ENCODE measurements around the gene ING1.
"Not testable (repeated sequence)": the region's sequence is repeated elsewhere in the genome, so short reads cannot be mapped to it uniquely, and the experiment has no call there.

Gene ING1, protein sequence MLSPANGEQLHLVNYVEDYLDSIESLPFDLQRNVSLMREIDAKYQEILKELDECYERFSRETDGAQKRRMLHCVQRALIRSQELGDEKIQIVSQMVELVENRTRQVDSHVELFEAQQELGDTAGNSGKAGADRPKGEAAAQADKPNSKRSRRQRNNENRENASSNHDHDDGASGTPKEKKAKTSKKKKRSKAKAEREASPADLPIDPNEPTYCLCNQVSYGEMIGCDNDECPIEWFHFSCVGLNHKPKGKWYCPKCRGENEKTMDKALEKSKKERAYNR

GRCh38 chr13:110713642-110713952 lies at the start of gene ING1:
TSS of gene ING1 (plus strand) at chr13:110713700. CDS start at chr13:110714150, 450 bp downstream.
- no peak for DNase-seq

DNA sequence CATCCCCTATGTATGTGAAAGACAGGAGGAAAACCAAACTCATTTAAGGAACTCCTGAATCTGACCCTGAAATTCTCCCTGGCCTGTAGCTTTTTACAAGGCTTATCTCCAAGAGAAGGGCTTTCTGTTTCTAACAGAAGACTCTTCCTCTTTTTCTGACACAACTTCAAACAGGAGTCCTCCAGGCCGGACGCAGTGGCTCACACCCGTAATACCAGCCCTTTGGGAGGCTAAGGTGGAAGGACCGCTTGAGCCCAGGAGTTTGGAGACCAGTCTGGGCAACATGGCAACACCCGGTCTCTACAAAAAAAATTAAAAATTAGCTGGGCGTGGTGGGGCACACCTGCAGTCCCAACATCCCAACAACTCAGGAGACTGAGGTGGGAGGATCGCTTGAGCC lies 49.5 kb upstream of the ING1 start:
- DNase-seq, result no peak

DNA sequence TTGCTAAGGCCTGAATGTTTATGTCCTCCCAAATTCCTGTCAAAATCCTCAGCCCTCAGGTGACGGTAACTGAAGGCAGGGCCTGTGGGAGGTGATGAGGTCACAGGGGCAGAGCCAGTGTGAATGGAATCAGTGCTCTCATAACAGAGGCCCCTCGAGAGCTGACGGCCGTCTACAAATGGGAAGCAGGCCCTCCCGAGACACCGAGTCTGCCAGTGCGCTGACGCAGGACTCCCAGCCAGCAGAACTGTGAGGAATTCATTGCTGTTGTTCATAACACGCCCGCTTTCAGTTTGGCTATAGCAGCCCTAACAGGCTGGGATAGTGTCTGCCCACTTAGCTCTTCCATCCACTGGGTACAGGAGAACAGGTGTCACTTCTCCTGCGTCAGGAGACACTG lies 48.8 kb upstream of the ING1 start:
- no peak for DNase-seq

DNA sequence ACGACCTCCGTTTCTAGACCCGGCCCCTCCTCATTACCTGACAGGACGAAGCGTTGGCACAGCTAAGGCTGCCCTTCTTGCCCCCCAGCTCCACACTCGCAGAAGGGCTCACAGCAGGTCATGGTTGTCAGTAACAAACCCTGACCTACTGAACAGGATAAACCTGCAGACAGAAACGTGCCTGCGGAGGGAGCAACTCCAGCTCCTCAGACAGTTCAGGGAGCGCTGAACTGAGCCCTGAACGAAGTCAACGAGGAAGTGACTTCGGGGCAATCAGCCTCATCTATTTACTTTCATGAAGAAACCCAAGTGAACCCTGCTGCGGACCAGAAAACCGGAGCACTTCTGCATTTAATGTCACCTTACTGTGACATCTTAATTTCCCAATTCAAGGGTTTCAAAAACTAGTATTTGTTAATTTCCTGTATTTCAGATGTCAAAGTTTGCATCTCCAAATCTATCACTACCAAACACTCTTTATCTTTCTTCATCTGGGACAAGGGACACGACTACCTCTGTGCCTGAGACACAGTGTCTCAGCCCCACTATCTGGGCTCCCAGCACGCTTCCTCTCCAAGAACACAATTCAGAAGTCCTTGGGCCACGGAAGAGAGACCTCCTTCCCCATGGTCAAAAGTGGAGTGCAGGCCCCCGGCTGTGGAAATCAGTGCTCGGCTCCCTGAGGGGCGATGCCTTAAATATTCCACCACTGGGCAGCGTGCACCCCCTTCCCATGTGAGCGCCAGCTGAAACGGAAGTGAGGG lies 47.8 kb upstream of the ING1 start:
- no peak for DNase-seq

DNA sequence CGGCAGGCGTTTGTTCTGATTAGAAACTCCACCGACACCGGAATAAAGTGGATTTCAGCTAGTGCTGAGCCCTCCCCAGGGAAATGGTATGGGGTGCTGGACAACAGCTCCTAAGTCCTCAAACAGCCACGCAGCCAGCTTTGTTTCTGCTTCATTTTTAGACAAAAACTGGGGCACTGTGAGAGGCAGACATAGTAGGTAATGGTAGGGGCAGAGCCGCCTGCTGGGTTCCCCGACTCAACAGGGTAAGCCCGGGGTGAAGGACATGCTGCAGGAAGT lies 47.3 kb upstream of the ING1 start:
- DNase-seq, result no peak

DNA sequence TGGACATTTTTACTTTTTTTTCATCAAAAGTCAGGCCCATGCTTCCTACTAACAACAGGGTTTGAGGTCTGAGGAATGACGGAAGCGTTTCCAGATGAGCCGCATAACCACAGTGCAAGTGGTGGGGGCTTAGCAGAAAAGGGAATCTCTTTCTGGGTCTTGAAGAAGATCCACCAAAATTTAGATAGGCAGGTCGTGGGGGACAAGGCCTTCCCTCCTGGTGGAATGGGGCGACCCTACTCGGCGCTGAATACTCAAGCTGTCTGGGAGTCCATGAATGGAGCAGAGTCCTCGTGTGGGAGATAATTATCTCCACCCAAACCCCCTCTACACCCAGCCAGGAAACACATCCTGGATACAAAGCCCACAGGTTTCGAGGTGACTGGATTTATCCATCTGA lies 44.5 kb upstream of the ING1 start:
- DNase-seq, result no peak

DNA sequence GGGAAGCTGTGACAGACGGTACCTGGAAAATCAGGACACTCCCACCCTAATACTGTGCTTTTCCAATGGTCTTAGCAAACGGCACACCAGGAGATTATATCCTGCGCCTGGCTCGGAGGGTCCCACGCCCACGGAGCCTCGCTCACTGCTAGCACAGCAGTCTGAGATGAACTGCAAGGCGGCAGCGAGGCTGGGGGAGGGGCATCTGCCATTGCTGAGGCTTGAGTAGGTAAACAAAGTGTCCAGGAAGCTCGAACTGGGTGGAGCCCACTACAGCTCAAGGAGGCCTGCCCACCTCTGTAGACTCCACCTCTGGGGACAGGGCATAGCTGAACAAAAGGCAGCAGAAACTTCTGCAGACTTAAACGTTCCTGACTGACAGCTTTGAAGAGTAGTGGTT lies 43.7 kb upstream of the ING1 start:
- not testable (repeated sequence) for DNase-seq

- DNase-seq, result no peak
These were observed 36.6 kb upstream of the ING1 start for GRCh38 chr13:110676595-110677587.

- DNase-seq, result no peak
These were observed 35.6 kb upstream of the ING1 start for GRCh38 chr13:110677731-110678545.

DNA sequence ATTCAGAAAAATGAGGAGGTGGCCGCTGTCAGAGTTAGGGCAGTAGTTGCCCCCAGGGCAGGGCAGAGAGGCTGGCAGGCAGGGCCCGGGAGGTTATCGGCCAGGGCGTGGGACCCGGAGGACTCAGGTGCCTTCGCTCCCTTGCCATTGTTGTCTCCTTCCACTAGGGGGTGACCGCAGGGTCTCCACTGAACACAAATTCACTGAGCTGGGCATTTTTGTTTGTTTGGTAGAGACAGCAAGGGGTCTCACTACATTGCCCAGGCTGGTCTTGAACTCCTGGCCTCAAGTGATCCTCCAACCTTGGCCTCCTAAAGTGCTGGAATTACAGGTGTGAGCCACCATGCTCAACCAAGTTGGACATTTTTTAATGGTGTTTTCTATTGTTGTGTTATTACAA lies 32.6 kb upstream of the ING1 start:
- no peak for DNase-seq

DNA sequence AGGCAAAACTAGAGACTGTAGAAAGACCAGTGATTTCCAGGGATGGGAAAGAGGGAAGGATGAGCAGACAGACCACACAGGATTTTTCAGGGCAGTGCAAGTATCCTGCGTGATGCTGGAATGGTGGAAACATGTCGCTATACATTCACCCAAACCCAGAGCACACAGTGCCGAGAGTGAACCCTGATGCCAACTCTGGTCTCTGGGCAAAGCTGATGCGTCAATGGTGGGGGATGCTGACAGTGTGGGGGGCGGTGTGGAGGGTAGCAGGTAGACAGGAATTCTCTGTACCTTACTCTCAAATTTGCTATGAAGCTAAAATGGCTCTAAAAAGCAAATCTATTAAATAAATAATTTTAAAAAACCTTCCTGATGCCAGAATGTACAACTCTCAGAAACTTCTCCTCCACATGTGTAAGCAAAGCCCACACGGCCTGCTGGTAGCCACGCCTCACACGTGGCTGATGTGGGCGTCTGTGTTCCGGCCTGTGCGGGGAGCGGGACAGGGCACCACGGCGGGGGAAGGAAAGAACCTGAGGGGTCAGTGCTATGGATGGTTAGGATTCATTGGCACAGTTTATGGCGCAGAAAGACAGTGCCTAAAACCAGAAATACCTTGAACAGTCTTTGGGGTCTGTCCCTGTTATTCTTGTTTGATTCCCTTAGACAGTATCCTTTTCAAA lies 31.5 kb upstream of the ING1 start:
- DNase-seq, result no peak

DNA sequence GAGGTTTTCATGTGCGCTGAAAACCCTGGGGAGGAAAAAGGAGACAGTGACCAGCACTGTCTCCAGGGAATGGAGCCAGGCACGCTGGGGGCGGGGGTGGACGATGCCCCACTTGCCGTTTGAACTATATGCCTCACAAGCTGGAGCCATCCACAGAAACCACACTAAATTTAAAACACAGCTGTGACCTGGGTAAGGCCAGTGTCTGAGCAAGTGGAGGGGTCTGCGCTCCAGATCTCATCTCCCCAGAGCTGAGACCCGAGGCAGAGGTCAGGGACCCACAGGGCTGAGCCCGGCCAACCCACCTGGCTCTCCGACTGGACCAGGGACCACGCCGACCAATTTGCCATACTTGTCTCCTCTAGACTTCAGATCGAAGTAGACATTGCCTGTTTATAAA lies 30.8 kb upstream of the ING1 start:
- no peak for DNase-seq

GRCh38 chr13:110683203-110683883 lies 30.2 kb upstream of the ING1 start:
- DNase-seq, result no peak

DNA sequence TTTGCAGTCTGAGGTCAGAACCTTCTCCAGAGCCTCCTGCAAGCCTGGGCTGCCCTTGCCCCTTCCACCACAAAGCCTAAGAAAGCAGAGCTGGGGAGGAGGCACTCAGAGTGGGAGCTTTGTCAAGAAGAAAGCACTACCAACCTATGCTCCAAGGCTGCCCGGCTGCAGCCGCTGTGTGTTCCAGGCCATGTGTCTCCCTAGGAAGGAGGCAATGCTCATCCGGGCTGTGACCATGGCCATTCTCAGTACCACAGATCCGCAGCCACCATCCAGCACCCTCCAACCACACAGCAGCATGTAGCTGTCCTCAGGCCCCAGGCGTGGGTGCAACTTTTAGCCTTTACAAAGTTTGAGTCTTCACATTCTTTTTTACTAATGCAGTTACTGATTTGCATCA lies 29.6 kb upstream of the ING1 start:
- DNase-seq, result no peak

DNA sequence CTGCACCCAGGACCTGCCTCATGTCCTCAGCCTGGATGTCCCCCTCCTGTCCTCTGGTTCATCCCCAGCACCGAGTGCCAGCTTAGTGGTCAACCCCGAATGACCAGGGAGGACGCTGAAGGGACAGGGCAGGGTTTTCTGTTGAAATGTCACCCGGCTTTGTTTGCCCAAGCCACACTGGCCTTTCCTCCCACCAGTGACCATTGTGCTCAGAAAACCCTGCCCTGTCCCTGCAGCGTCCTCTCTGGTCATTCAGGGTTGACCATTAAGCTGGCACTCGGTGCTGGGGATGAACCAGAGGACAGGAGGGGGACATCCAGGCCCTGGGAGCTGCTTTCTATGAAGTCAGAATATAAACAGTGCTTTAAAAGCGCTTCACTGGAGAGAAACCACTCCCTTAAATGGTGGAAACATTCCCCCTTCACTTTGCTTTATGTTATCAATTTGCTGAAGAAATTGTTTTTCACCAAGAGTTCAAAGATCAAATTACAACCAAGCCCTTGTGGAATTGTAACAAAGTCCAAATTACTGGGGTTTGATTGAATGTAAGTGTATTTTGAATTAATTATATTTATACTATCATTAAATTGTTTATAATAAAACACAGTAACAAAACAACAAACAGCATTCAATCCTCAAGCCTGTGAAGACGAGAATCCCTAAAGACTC lies 29.0 kb upstream of the ING1 start:
- no peak for DNase-seq

- DNase-seq, result no peak
These were observed 28.0 kb upstream of the ING1 start for GRCh38 chr13:110685305-110686020.

GRCh38 chr13:110687736-110688135 lies 25.8 kb upstream of the ING1 start:
- DNase-seq, result no peak

DNA sequence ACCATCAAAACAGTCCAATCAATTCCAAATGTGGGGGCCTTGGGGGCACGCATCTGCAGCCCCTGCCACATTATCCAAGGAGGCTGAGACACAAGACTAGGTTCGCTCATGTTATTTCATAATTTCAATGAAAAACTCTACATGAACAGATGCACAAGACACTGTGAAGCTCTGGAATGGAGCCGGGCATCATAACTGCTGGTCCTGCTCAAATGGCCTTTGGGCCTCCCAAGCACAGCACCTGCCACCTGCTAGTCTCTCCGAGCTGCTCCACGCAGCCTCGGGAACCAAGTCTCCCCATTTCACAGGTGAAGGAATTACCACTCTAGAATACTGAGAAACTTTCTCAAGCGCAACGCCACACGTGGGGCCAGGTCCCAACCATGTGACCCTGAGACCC lies 24.5 kb upstream of the ING1 start:
- no peak for DNase-seq

- DNase-seq, result no peak
These were observed 23.8 kb upstream of the ING1 start for GRCh38 chr13:110689711-110690110.

DNA sequence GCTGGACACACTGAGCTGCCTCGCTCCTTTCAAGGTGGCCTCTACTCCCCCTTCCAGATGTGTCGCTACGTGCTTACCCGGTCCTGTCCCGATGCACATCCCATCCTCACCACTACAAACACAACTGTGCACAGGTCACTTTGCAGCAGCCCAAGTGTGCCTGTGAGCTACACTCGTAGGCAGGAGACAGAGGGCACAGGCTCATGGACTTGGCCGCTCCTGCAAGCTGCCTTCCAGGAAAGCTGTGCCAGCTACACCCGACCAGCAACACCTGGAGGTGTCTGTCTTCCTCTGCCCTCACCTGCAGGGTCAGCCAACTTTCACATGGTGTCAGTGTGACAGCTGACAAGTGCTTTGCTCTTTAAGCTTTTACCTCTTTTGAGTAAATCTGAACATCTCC lies 23.0 kb upstream of the ING1 start:
- DNase-seq, result no peak
